ENCODE results near the gene C11orf71. TPM values are rescaled to one million over a fixed set of nuclear protein-coding genes. Genes with fewer than 3 reads are reported as not detected.
A peak's percentile ranks its signal among the peaks of the same experiment; 100 is the strongest.

C11orf71 gene
- total RNA-seq, 2 donors from 2014 or later, result 13.1 to 14.3 TPM

DNA sequence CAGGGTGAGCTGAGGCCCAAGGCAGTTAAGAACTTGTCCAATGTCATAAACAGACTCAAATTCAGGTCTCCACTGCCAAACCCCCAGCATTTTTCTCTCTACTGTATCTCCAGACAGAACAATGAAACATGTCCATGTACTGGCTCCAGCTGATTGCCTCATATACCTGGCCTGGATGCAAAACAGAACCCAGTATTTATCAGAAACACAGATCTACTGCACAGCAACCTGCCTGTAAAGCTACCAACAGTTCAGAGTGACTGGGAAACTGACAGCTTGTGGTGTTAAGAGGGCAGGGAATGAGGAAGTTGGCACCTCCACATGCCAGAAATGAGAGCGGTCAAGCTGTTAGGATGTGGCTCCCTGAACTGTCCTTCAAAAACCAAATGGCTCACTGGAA is 41.6 kb downstream of the C11orf71 start:
- H3K27me3 ChIP-seq, result no peaks in the 10 kb centered on the region
- DNase-seq, result peak; percentile 18
- no peak overlapping the region for H3K27ac ChIP-seq
- H3K9me3 ChIP-seq, result no peaks in the 10 kb centered on the region
- H3K4me1 ChIP-seq, result no peaks in the 10 kb centered on the region
- intact Hi-C loops (cut with DNase I), result no loop called here
- no peak overlapping the region for H3K9ac ChIP-seq (ENCODE audit: low read depth in 2 of 2, low read length in 2 of 2)
- no peak for TF ChIP-seq CTCF (IDR thresholded peaks at IDR 0.05)
- no peaks in the 10 kb centered on the region for H3K36me3 ChIP-seq
- H3K4me3 ChIP-seq, result no peak overlapping the region

DNA sequence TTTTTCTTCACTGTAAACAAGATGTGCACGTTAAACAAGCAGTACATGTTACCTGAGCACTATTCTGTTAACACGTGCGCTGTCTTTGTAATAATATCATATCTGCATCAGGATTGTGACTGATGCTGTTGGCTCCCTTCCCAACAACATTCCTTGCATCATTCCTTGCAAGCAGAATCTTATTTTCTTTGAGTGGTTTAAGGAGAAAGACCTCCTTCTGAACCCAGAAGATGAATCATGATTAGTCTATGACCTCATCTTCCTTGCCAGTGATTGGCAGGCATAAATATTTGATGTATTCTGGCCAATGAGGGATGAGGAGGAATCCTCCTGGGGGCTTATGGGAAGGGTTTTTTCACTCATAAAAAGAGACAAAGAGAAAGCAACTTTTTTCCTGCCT is 46.2 kb downstream of the C11orf71 start:
- no peak overlapping the region for H3K27ac ChIP-seq
- H3K36me3 ChIP-seq, result no peaks in the 10 kb centered on the region
- H3K27me3 ChIP-seq, result no peaks in the 10 kb centered on the region
- intact Hi-C loops (cut with DNase I), result no loop called here
- H3K9me3 ChIP-seq, result no peaks in the 10 kb centered on the region
- no peak overlapping the region for H3K4me3 ChIP-seq
- no peak for DNase-seq
- no peak for TF ChIP-seq CTCF (IDR thresholded peaks at IDR 0.05)
- H3K4me1 ChIP-seq, result no peaks in the 10 kb centered on the region
- no peak overlapping the region for H3K9ac ChIP-seq (ENCODE audit: low read depth in 2 of 2, low read length in 2 of 2)

DNA sequence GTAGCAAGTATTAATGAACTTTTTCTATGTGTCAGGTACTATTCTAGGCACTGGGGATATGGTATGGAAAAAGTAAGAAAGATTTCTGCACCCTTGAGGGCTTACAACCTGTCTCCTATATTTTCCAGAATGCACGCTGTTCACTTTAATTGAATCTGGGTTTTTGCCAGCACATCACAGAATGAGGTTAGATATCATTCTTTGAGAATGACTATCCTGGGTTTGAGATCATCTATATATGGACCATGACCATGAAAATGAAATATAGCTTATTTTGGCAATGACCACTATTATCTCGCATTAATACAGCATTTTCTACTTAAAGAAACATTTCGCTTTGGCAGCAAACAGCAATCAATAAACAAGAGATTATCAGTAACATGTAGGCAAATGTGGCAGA is 46.9 kb downstream of the C11orf71 start:
- H3K9ac ChIP-seq (ENCODE audit: low read depth in 2 of 2, low read length in 2 of 2), result no peak overlapping the region
- no peak for DNase-seq
- no peak overlapping the region for H3K4me3 ChIP-seq
- no peak overlapping the region for H3K27ac ChIP-seq
- H3K36me3 ChIP-seq, result no peaks in the 10 kb centered on the region
- no peaks in the 10 kb centered on the region for H3K9me3 ChIP-seq
- intact Hi-C loops (cut with DNase I), result no loop called here
- no peak for TF ChIP-seq CTCF (IDR thresholded peaks at IDR 0.05)
- no peaks in the 10 kb centered on the region for H3K27me3 ChIP-seq
- no peaks in the 10 kb centered on the region for H3K4me1 ChIP-seq

DNA sequence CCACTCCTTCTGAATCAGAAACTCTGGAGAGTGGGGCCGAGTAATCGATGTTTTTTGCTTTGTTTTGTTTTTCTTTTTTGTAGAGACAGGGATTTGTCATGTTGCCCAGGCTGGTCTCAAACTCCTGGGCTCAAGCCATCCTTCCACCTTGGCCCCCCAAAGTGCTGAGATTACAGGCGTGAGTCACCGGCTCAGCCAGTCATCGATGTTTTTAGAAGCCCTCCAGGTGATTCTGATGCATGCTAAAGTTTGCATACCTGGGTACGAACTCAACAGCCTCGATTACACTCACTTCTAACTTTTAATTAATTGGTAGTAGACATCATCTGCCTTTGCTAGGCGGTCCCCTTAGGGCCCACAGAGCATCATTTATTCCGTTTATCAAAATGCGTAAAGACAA is 50.3 kb downstream of the C11orf71 start:
- H3K27me3 ChIP-seq, result no peaks in the 10 kb centered on the region
- TF ChIP-seq CTCF (IDR thresholded peaks at IDR 0.05), result no peak
- no peaks in the 10 kb centered on the region for H3K36me3 ChIP-seq
- H3K9me3 ChIP-seq, result no peaks in the 10 kb centered on the region
- no peaks in the 10 kb centered on the region for H3K4me1 ChIP-seq
- H3K9ac ChIP-seq (ENCODE audit: low read depth in 2 of 2, low read length in 2 of 2), result no peak overlapping the region
- no peak overlapping the region for H3K4me3 ChIP-seq
- DNase-seq, result no peak
- no peak overlapping the region for H3K27ac ChIP-seq
- intact Hi-C loops (cut with DNase I), result no loop called here

Other genes starting within 250 kb of the C11orf71 start
- gene NNMT, start 104.1 kb downstream of the C11orf71 start, total RNA-seq, result 10 to 100 TPM; 13.7 to 41.3 TPM
- gene RBM7, start 155 bp upstream of the C11orf71 start, total RNA-seq, result 10 to 100 TPM; 28.3 to 41.1 TPM
- gene REXO2, start 39.0 kb upstream of the C11orf71 start, total RNA-seq, result 10 to 100 TPM; 46.6 to 55.5 TPM
- 100 to 1,000 TPM; 210 to 217 TPM for gene NXPE1, start 159.4 kb upstream of the C11orf71 start, total RNA-seq
- 100 to 1,000 TPM in 1 of 2 donors, 10 to 100 TPM in 1; 95.2 to 178 TPM for gene NXPE4, start 195.3 kb upstream of the C11orf71 start, total RNA-seq